Astrocyte of the spinal cord (primary cell): ENCODE data around the gene RAB35.

ENCODE experiments used
- DNase-seq: peaks from one replicate; pipeline ENCODE4 v3.0.0; 2011; ENCODE audit warnings: low read depth, low spot score
- H3K4me3 ChIP-seq: 2 replicates; pipeline ENCODE4 v1.5.1; 2011; ENCODE audit warnings: low read depth, mild to moderate bottlenecking, low read length, moderate library complexity
- in situ Hi-C: cut with HindIII; loops from 2 replicates; pipeline ENCODE4 v1.10.0; 2017; ENCODE audit warnings: low sequenced_read_pairs
- TF ChIP-seq, protein P1 (sequence below): IDR thresholded peaks from 2 replicates; pipeline ENCODE4 v1.5.1; 2012; ENCODE audit warnings: low read depth, mild to moderate bottlenecking, low read length, inconsistent platforms

RAB35 gene

GRCh38 chr12:120126635-120127005 lies 10.1 kb upstream of the RAB35 start:
- TF ChIP-seq, protein P1, sequence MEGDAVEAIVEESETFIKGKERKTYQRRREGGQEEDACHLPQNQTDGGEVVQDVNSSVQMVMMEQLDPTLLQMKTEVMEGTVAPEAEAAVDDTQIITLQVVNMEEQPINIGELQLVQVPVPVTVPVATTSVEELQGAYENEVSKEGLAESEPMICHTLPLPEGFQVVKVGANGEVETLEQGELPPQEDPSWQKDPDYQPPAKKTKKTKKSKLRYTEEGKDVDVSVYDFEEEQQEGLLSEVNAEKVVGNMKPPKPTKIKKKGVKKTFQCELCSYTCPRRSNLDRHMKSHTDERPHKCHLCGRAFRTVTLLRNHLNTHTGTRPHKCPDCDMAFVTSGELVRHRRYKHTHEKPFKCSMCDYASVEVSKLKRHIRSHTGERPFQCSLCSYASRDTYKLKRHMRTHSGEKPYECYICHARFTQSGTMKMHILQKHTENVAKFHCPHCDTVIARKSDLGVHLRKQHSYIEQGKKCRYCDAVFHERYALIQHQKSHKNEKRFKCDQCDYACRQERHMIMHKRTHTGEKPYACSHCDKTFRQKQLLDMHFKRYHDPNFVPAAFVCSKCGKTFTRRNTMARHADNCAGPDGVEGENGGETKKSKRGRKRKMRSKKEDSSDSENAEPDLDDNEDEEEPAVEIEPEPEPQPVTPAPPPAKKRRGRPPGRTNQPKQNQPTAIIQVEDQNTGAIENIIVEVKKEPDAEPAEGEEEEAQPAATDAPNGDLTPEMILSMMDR, result no peak
- in situ Hi-C loops, result no loop called here
- no peak overlapping the region for H3K4me3 ChIP-seq
- peak; percentile 48 for DNase-seq

GRCh38 chr12:120125792-120126634 lies 9.5 kb upstream of the RAB35 start:
- in situ Hi-C loops, result no loop called here
- DNase-seq, result peak; percentile 40
- no peak overlapping the region for H3K4me3 ChIP-seq
- TF ChIP-seq, protein P1, result no peak

GRCh38 chr12:120125029-120125428 lies 8.5 kb upstream of the RAB35 start:
- in situ Hi-C loops, result no loop called here
- no peak overlapping the region for H3K4me3 ChIP-seq
- no peak for DNase-seq
- TF ChIP-seq, protein P1, result no peak

GRCh38 chr12:120121766-120122293 lies 5.3 kb upstream of the RAB35 start:
- H3K4me3 ChIP-seq, result no peak overlapping the region
- TF ChIP-seq, protein P1, result no peak
- no peak for DNase-seq
- in situ Hi-C loops, result no loop called here

DNA sequence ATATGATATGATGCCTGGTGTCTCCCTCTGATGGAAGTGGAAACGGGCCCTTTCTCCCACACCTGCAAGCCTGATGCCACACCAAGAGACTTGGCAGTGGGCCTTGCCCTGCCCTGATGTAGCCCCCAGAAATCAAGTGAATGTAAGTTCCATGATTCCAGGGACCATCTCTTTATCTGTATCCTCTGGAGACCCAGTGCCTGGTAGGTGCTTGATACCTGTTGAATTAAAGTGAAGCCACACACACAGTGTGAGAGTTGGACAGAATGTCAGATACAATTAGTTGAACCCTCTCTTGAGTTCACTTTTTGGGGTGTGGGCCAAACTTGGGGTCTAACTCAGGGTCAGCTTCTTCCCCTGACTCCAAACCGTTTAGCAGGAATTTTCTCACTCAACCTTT lies 4.8 kb upstream of the RAB35 start:
- no peak for DNase-seq
- H3K4me3 ChIP-seq, result no peak overlapping the region
- in situ Hi-C loops, result no loop called here
- TF ChIP-seq, protein P1, result no peak

DNA sequence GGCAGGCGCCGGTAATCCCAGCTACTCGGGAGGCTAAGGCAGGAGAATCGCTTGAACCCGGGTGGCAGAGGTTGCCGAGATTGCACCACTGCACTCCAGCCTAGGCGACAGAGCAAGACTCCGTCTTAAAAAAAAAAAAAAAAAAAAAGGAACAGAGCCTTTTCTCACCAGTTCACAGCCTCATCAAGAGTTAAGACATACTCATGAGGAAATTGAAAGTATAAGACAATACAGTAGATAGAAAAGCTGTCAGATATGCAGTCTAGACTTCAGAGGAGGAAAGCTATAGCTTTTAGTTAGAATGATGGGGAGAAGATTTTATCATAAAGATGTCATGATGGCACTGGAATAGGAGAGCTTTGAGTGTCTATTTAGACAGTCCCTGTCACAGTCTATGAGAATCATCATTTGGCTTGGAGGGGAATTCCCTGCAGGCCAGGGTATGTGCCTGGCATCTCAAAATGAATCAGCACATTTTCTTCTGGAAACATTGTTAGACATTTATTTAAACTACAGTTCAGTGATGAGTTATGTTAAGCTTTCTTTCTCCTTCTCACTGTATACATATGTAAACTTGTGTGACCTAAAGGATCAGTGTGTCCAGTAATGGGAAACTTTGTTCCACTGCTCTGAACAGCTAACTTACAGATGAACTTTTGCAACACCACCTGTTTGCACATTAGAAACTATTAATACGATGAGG lies 2.9 kb upstream of the RAB35 start:
- DNase-seq, result peak; percentile 22
- in situ Hi-C loops, result no loop called here
- no peak overlapping the region for H3K4me3 ChIP-seq
- TF ChIP-seq, protein P1, result no peak
